CD1c-positive myeloid dendritic cell (primary cell): Measurements from ENCODE around the gene RIMBP2.

Experiments used
- DNase-seq: peaks from one replicate; pipeline ENCODE4 v3.0.0-alpha.2; 2016; ENCODE audit errors: extremely low spot score

The RIMBP2 gene

GRCh38 chr12:130537655-130538054 is 178.4 kb downstream of the RIMBP2 start:
- no peak for DNase-seq

- no peak for DNase-seq
Observed at GRCh38 chr12:130537051-130537450, 179.0 kb downstream of the RIMBP2 start.

GRCh38 chr12:130530429-130530828 is 185.7 kb downstream of the RIMBP2 start:
- DNase-seq: no peak

- DNase-seq: no peak
Observed at GRCh38 chr12:130529781-130530180, 186.3 kb downstream of the RIMBP2 start.

- DNase-seq: no peak
Observed at GRCh38 chr12:130527239-130527638, 188.9 kb downstream of the RIMBP2 start.

- no peak for DNase-seq
Observed at GRCh38 chr12:130526813-130527212, 189.3 kb downstream of the RIMBP2 start.

GRCh38 chr12:130525384-130526172 is 190.5 kb downstream of the RIMBP2 start:
- DNase-seq: no peak

GRCh38 chr12:130524759-130525158 is 191.3 kb downstream of the RIMBP2 start:
- DNase-seq: no peak

- DNase-seq: no peak
Observed at GRCh38 chr12:130523863-130524614, 192.1 kb downstream of the RIMBP2 start.

- DNase-seq: no peak
Observed at GRCh38 chr12:130523208-130523607, 192.9 kb downstream of the RIMBP2 start.

GRCh38 chr12:130522244-130522834 is 193.8 kb downstream of the RIMBP2 start:
- DNase-seq: no peak

GRCh38 chr12:130521375-130522124 is 194.5 kb downstream of the RIMBP2 start:
- no peak for DNase-seq

GRCh38 chr12:130520784-130521183 is 195.3 kb downstream of the RIMBP2 start:
- DNase-seq: no peak

GRCh38 chr12:130517588-130517987 is 198.5 kb downstream of the RIMBP2 start:
- no peak for DNase-seq

GRCh38 chr12:130514149-130514551 is 201.9 kb downstream of the RIMBP2 start:
- DNase-seq: no peak

- no peak for DNase-seq
Observed at GRCh38 chr12:130513556-130513955, 202.5 kb downstream of the RIMBP2 start.

- no peak for DNase-seq
Observed at GRCh38 chr12:130511285-130511684, 204.8 kb downstream of the RIMBP2 start.

GRCh38 chr12:130509454-130509853 is 206.6 kb downstream of the RIMBP2 start:
- no peak for DNase-seq

GRCh38 chr12:130508847-130509246 is 207.3 kb downstream of the RIMBP2 start:
- DNase-seq: no peak

- DNase-seq: no peak
Observed at GRCh38 chr12:130508318-130508717, 207.8 kb downstream of the RIMBP2 start.

- DNase-seq: no peak
Observed at GRCh38 chr12:130506844-130507243, 209.3 kb downstream of the RIMBP2 start.

- DNase-seq: no peak
Observed at GRCh38 chr12:130504840-130505175, 211.3 kb downstream of the RIMBP2 start.
